Fibroblast of lung (primary cell): Measurements from ENCODE around the gene HMCN2.

ENCODE experiments used
- CTCF ChIP-seq, 2 donors: IDR thresholded peaks in 1 of 2; conservative IDR thresholded peaks in 1 of 2; 1 replicate in 1 of 2; 2 replicates in 1 of 2; pipeline ENCODE4 v1.5.1; 2011 to 2012; ENCODE audit warnings: low read length in 2 of 2, control low read depth in 1 of 2, inconsistent platforms in 1 of 2, low read depth in 1 of 2, mild to moderate bottlenecking in 1 of 2
- EZH2 ChIP-seq: IDR thresholded peaks from 2 replicates; pipeline ENCODE4 v1.5.1; 2012; ENCODE audit warnings: low read length, control low read depth, mild to moderate bottlenecking; ENCODE audit errors: missing control alignments

- no peak for TF ChIP-seq CTCF (conservative IDR thresholded peaks at IDR 0.05 in 1 of 2, IDR thresholded peaks at IDR 0.05 in 1 of 2; ENCODE audit: low read depth in 1 of 2, low read length in 2 of 2)
- no peak for TF ChIP-seq EZH2
Measured at GRCh38 chr9:130395810-130396435, 130.4 kb downstream of the HMCN2 start.
